HL-60 (cell line): Measurements from ENCODE around the gene PRDM10.

Source experiments
- DNase-seq, 2 experiments: peaks; one replicate each; pipeline ENCODE4 v3.0.0-alpha.2; 2010 to 2020; ENCODE audit warnings: low read depth in 1 of 2, low spot score in 1 of 2
- H3K27ac ChIP-seq: fragments of 250-450 bp; sonication (Bioruptor Pico); replicated peaks from 2 replicates; pipeline ENCODE4 v1.5.1; 2020; ENCODE audit warnings: mild to moderate bottlenecking, moderate library complexity
- H3K27me3 ChIP-seq: fragments of 250-450 bp; sonication (Bioruptor Pico); 2 replicates; pipeline ENCODE4 v1.5.1; 2021; ENCODE audit warnings: mild to moderate bottlenecking, moderate library complexity; ENCODE audit not compliant: insufficient read depth, poor library complexity, severe bottlenecking
- H3K4me3 ChIP-seq: replicated peaks from 2 replicates; pipeline ENCODE4 v1.5.1; 2011; ENCODE audit warnings: mild to moderate bottlenecking, control low read depth, low read length; ENCODE audit not compliant: insufficient read depth
- GABPA ChIP-seq: IDR thresholded peaks from 2 replicates; pipeline ENCODE4 v1.6.1; 2012; ENCODE audit warnings: low read depth
- POLR2AphosphoS5 ChIP-seq: IDR thresholded peaks from 2 replicates; pipeline ENCODE4 v1.6.1; 2012; ENCODE audit warnings: low read depth
- SPI1 ChIP-seq: IDR thresholded peaks from 2 replicates; pipeline ENCODE4 v1.6.1; 2012; ENCODE audit warnings: low read depth, mild to moderate bottlenecking, borderline replicate concordance
- TF ChIP-seq, protein P1 (sequence below): IDR thresholded peaks from 2 replicates; pipeline ENCODE4 v1.6.1; 2012; ENCODE audit warnings: low read depth; ENCODE audit not compliant: insufficient replicate concordance
- TF ChIP-seq, protein P2 (sequence below): IDR thresholded peaks from one replicate; pipeline ENCODE4 v1.5.1; 2011; ENCODE audit warnings: low read length, control low read depth, inconsistent platforms; ENCODE audit not compliant: insufficient read depth

PRDM10 gene

DNA sequence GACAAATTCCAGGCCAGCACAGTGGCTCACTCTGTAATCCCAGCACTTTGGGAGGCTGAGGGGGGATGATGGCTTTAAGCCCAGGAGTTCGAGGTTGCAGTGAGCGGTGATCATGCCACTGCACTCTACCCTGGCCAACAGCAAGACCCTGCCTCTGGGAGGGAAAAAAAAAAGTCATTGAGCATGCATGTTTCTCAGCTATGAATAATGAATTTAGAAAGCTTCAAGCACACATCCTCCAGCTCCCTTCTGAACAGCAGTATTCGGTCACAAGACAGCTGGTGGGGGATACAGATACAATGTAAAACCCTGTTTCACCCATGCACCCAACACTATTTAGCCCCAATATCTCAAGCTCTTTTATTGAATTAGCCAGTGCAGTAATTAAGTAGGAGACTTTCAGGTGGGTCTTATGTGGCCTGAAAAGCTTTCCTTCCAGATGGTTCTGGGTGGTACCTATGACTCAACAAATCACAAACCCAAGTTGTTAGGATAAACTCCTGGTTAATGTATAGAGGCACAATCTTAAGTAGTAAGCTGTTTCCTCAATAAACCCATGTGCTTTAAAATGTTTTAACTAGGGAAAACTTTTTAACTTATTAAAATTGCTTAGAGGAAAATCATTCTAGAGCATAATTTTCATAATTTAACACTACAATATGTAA is 13.4 kb downstream of the PRDM10 start:
- TF ChIP-seq, protein P1, sequence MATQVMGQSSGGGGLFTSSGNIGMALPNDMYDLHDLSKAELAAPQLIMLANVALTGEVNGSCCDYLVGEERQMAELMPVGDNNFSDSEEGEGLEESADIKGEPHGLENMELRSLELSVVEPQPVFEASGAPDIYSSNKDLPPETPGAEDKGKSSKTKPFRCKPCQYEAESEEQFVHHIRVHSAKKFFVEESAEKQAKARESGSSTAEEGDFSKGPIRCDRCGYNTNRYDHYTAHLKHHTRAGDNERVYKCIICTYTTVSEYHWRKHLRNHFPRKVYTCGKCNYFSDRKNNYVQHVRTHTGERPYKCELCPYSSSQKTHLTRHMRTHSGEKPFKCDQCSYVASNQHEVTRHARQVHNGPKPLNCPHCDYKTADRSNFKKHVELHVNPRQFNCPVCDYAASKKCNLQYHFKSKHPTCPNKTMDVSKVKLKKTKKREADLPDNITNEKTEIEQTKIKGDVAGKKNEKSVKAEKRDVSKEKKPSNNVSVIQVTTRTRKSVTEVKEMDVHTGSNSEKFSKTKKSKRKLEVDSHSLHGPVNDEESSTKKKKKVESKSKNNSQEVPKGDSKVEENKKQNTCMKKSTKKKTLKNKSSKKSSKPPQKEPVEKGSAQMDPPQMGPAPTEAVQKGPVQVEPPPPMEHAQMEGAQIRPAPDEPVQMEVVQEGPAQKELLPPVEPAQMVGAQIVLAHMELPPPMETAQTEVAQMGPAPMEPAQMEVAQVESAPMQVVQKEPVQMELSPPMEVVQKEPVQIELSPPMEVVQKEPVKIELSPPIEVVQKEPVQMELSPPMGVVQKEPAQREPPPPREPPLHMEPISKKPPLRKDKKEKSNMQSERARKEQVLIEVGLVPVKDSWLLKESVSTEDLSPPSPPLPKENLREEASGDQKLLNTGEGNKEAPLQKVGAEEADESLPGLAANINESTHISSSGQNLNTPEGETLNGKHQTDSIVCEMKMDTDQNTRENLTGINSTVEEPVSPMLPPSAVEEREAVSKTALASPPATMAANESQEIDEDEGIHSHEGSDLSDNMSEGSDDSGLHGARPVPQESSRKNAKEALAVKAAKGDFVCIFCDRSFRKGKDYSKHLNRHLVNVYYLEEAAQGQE, result no peak
- TF ChIP-seq POLR2AphosphoS5, result no peak
- TF ChIP-seq GABPA, result no peak
- TF ChIP-seq, protein P2, sequence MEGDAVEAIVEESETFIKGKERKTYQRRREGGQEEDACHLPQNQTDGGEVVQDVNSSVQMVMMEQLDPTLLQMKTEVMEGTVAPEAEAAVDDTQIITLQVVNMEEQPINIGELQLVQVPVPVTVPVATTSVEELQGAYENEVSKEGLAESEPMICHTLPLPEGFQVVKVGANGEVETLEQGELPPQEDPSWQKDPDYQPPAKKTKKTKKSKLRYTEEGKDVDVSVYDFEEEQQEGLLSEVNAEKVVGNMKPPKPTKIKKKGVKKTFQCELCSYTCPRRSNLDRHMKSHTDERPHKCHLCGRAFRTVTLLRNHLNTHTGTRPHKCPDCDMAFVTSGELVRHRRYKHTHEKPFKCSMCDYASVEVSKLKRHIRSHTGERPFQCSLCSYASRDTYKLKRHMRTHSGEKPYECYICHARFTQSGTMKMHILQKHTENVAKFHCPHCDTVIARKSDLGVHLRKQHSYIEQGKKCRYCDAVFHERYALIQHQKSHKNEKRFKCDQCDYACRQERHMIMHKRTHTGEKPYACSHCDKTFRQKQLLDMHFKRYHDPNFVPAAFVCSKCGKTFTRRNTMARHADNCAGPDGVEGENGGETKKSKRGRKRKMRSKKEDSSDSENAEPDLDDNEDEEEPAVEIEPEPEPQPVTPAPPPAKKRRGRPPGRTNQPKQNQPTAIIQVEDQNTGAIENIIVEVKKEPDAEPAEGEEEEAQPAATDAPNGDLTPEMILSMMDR, result no peak
- no peak for TF ChIP-seq SPI1
- H3K27ac ChIP-seq, result no peak overlapping the region
- H3K27me3 ChIP-seq, result no peaks in the 10 kb centered on the region
- H3K4me3 ChIP-seq, result no peak overlapping the region
- no peak for DNase-seq

DNA sequence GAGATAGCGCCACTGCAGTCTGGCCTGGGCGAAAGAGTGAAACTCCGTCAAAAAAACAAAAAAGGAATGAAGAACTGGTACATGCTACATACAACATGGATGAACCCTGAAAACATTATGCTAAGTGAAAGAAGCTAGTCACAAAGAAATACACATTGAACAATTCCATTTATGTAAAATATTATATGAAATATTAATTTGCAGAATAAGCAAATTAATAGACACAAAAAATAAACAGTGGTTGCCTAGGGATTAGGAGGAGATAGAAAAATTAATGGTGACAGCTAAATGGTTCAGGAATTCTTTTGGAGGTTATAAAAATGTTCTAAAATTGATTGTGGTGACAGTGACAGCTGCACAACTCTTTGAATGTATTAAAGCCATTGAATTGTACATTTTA is 14.7 kb downstream of the PRDM10 start:
- no peak overlapping the region for H3K4me3 ChIP-seq
- no peak for DNase-seq
- H3K27me3 ChIP-seq, result no peaks in the 10 kb centered on the region
- H3K27ac ChIP-seq, result no peak overlapping the region
- TF ChIP-seq POLR2AphosphoS5 (no peak), GABPA (no peak), SPI1 (no peak)
- TF ChIP-seq, protein P2, result no peak
- TF ChIP-seq, protein P1, result no peak

DNA sequence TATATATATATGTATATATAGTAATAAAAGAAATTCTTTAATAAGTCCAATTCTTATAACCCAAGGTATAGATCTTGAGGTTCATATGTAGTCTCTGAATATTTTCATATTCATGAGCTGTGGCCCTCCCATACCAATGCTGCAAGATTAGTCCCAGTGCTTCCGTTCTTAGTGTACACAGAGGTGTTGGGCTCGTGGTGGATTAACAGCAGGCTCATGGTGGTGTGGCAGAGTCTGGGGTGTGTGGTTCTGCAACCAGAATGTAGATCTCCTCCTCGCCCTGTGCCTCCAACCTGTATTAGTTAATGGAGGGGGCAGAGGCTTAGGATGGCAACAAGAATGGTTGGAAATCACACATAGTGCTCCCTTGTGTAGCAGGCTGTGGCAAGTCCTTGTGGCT is 16.8 kb downstream of the PRDM10 start:
- DNase-seq, result no peak
- Histone ChIP-seq H3K27ac (no peak overlapping the region), H3K27me3 (no peaks in the 10 kb centered on the region), H3K4me3 (no peak overlapping the region)
- TF ChIP-seq GABPA (no peak), SPI1 (no peak), POLR2AphosphoS5 (no peak)
- TF ChIP-seq, protein P2, result no peak
- TF ChIP-seq, protein P1, result no peak
